ENCODE measurements around the gene RPL23. TPM values are rescaled to one million over a fixed set of nuclear protein-coding genes. Genes with fewer than 3 reads are reported as not detected.
A peak's percentile ranks its signal among the peaks of the same experiment; 100 is the strongest.

The RPL23 gene
- total RNA-seq, 1 experiment from 2014 or later = 1,110 TPM

- CTCF ChIA-PET = no interaction called here
- Histone ChIP-seq H3K4me2 (ENCODE audit: low read length) (no peak overlapping the region), H3K27ac (ENCODE audit: low read length) (no peak overlapping the region), H3K79me2 (ENCODE audit: low read length) (no peaks in the 10 kb centered on the region), H3K9me3 (ENCODE audit: low read length) (no peaks in the 10 kb centered on the region), H3K9ac (ENCODE audit: low read length) (no peak overlapping the region), H4K20me1 (ENCODE audit: low read length) (no peaks in the 10 kb centered on the region), H3K4me1 (ENCODE audit: insufficient read depth, low read length) (no peaks in the 10 kb centered on the region), H2AFZ (ENCODE audit: low read length) (no peak overlapping the region), H3K27me3 (ENCODE audit: low read length) (no peaks in the 10 kb centered on the region), H3K9me2 (replicated peaks; ENCODE audit: low read length) (no peaks in the 10 kb centered on the region), H3F3A (ENCODE audit: low read length, unreplicated experiment) (no peaks in the 10 kb centered on the region), H3K4me3 (ENCODE audit: low read length) (no peak overlapping the region), H3K36me3 (ENCODE audit: low read depth, low read length) (peaks cover 7% of the 10 kb centered on the region)
- intact Hi-C loops (cut with micrococcal nuclease) = no loop called here
- no TSS peak for BruUV-seq (replicated peaks)
- DNase-seq (peak; percentile 11), ATAC-seq (no peak)
- TF ChIP-seq EZH2 (IDR thresholded peaks at IDR 0.05; ENCODE audit: low read length, unreplicated experiment) (no peak), EZH2phosphoT487 (IDR thresholded peaks at IDR 0.05; ENCODE audit: borderline replicate concordance, low read length) (no peak), CTCF (conservative IDR thresholded peaks at IDR 0.05; ENCODE audit: low read depth, low read length) (peak; percentile 45)
- POLR2A ChIA-PET (ENCODE audit: unreplicated experiment) = no interaction called here
Measured at GRCh38 chr17:38815576-38816193, 37.8 kb downstream of the RPL23 start.

- H3K4me1 ChIP-seq (ENCODE audit: insufficient read depth, low read length) = no peaks in the 10 kb centered on the region
- H2AFZ ChIP-seq (ENCODE audit: low read length) = no peak overlapping the region
- no peak overlapping the region for H3K4me3 ChIP-seq (ENCODE audit: low read length)
- intact Hi-C loops (cut with micrococcal nuclease) = no loop called here
- H3K36me3 ChIP-seq (ENCODE audit: low read depth, low read length) = peaks cover 28% of the 10 kb centered on the region
- H3K4me2 ChIP-seq (ENCODE audit: low read length) = no peak overlapping the region
- H3K9me2 ChIP-seq (replicated peaks; ENCODE audit: low read length) = no peaks in the 10 kb centered on the region
- H4K20me1 ChIP-seq (ENCODE audit: low read length) = no peaks in the 10 kb centered on the region
- no peak overlapping the region for H3K27ac ChIP-seq (ENCODE audit: low read length)
- H3F3A ChIP-seq (ENCODE audit: low read length, unreplicated experiment) = no peaks in the 10 kb centered on the region
- H3K9ac ChIP-seq (ENCODE audit: low read length) = no peak overlapping the region
- H3K27me3 ChIP-seq (ENCODE audit: low read length) = no peaks in the 10 kb centered on the region
- ATAC-seq = no peak
- ChIA-PET POLR2A (ENCODE audit: unreplicated experiment) (no interaction called here), CTCF (no interaction called here)
- DNase-seq = no peak
- H3K9me3 ChIP-seq (ENCODE audit: low read length) = no peaks in the 10 kb centered on the region
- no peaks in the 10 kb centered on the region for H3K79me2 ChIP-seq (ENCODE audit: low read length)
- TF ChIP-seq EZH2phosphoT487 (IDR thresholded peaks at IDR 0.05; ENCODE audit: borderline replicate concordance, low read length) (no peak), CTCF (conservative IDR thresholded peaks at IDR 0.05; ENCODE audit: low read depth, low read length) (no peak), EZH2 (IDR thresholded peaks at IDR 0.05; ENCODE audit: low read length, unreplicated experiment) (no peak)
- BruUV-seq (replicated peaks) = no TSS peak
Measured at GRCh38 chr17:38809828-38810227, 43.7 kb downstream of the RPL23 start.

GRCh38 chr17:38800237-38800760, 53.2 kb downstream of the RPL23 start:
- H2AFZ ChIP-seq (ENCODE audit: low read length) = peak overlapping the region; percentile 55
- no peaks in the 10 kb centered on the region for H3K9me3 ChIP-seq (ENCODE audit: low read length)
- intact Hi-C loops (cut with micrococcal nuclease) = no loop called here
- DNase-seq (no peak), ATAC-seq (no peak)
- peaks cover 9% of the 10 kb centered on the region; the same call in 1 of the 2 replicates for H4K20me1 ChIP-seq (ENCODE audit: low read length)
- H3K27me3 ChIP-seq (ENCODE audit: low read length) = no peaks in the 10 kb centered on the region
- peaks cover 39% of the 10 kb centered on the region for H3K79me2 ChIP-seq (ENCODE audit: low read length)
- H3K4me1 ChIP-seq (ENCODE audit: insufficient read depth, low read length) = peaks cover 16% of the 10 kb centered on the region
- no peaks in the 10 kb centered on the region for H3K9me2 ChIP-seq (replicated peaks; ENCODE audit: low read length)
- H3K9ac ChIP-seq (ENCODE audit: low read length) = peak overlapping the region; percentile 98; the same call in 1 of the 2 replicates
- POLR2A ChIA-PET (ENCODE audit: unreplicated experiment) = no interaction called here
- peak overlapping the region; percentile 92 for H3K27ac ChIP-seq (ENCODE audit: low read length)
- H3K4me3 ChIP-seq (ENCODE audit: low read length) = peak overlapping the region; percentile 72
- peak overlapping the region; percentile 84 for H3K4me2 ChIP-seq (ENCODE audit: low read length)
- no peaks in the 10 kb centered on the region for H3F3A ChIP-seq (ENCODE audit: low read length, unreplicated experiment)
- no peak for TF ChIP-seq CTCF (conservative IDR thresholded peaks at IDR 0.05; ENCODE audit: low read depth, low read length)
- TF ChIP-seq EZH2 (IDR thresholded peaks at IDR 0.05; ENCODE audit: low read length, unreplicated experiment) = no peak
- TF ChIP-seq EZH2phosphoT487 (IDR thresholded peaks at IDR 0.05; ENCODE audit: borderline replicate concordance, low read length) = no peak
- CTCF ChIA-PET = no interaction called here
- peaks cover 13% of the 10 kb centered on the region; the same call in 1 of the 2 replicates for H3K36me3 ChIP-seq (ENCODE audit: low read depth, low read length)
- BruUV-seq (replicated peaks) = TSS peak; percentile 84

Data from PC-3 (cell line).